Lower leg skin (tissue), 4 donors: ENCODE measurements around the gene PTGDS. TPM values are rescaled to one million over a fixed set of nuclear protein-coding genes. Genes with fewer than 3 reads are reported as not detected.

Experiments
- DNase-seq, 2 donors: peaks; one replicate each; pipeline ENCODE4 v3.0.0-alpha.2; 2019; ENCODE audit warnings: low spot score in 2 of 2
- H3K4me3 ChIP-seq: fragments of 200-600 bp; sonication (generic); 2 replicates; pipeline ENCODE4 v1.5.1; 2017; ENCODE audit warnings: mild to moderate bottlenecking, low read depth; ENCODE audit not compliant: poor library complexity, severe bottlenecking
- POLR2A ChIP-seq, 2 donors: fragments of 450-650 bp; IDR thresholded peaks; one replicate each; pipeline ENCODE4 v1.6.1; 2016 to 2017; ENCODE audit warnings: antibody characterized with exemption in 2 of 2, mild to moderate bottlenecking in 1 of 2, moderate library complexity in 1 of 2
- WGBS, 2 donors: methylation state at CpG; one replicate each; pipeline ENCODE4 v1.1.5; 2018; 5-methylcytosine and 5-hydroxymethylcytosine counted together
- intact Hi-C: fragments of 100-400 bp; cut with DNase I; formaldehyde crosslinking; loops from one replicate; pipeline ENCODE4 v1.15.0; 2023; ENCODE audit warnings: low total_unique reads
- total RNA-seq, 4 donors: library from RNA; depleted of rRNA; stranded (reverse); fragments of >200 nt; gene quantifications; one replicate each; pipeline ENCODE4 v1.1.0, GENCODE V29; 2016
- TF ChIP-seq, protein P1 (sequence below), 3 donors: fragments of 450-650 bp; IDR thresholded peaks; one replicate each; pipeline ENCODE4 v1.5.1; 2016; ENCODE audit warnings: antibody characterized with exemption in 3 of 3, mild to moderate bottlenecking in 3 of 3, moderate library complexity in 2 of 3

Gene PTGDS
- total RNA-seq, 4 donors from 2014 or later, result 9.7 to 75.3 (median 14.8) TPM

DNA sequence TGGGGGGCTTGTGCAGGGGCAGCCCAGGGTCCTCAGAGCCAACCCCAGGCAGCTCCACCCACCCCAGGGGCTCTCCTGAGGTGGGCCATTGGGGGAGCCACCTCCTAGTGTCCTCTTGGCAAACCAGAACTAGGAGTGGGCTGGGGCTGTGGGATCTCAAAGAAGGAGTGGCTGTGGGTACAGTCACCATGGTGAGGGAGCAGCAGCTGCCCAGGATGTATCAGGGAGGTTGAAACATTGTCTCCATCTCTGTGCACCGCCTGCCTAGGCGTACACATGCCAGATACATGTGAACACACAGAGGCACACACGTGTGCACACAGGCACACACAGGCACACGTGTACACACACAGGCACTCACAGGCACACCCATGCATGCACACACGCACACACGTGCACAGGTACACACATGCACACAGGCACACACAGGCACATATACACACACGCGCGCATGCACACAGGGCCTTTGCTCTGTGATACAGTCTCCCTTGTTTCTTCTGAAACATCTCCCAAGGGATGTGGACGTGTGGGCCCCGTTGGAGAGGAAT, 14.5 kb upstream of the PTGDS start:
- no peak for TF ChIP-seq POLR2A (IDR thresholded peaks at IDR 0.05)
- TF ChIP-seq, protein P1, sequence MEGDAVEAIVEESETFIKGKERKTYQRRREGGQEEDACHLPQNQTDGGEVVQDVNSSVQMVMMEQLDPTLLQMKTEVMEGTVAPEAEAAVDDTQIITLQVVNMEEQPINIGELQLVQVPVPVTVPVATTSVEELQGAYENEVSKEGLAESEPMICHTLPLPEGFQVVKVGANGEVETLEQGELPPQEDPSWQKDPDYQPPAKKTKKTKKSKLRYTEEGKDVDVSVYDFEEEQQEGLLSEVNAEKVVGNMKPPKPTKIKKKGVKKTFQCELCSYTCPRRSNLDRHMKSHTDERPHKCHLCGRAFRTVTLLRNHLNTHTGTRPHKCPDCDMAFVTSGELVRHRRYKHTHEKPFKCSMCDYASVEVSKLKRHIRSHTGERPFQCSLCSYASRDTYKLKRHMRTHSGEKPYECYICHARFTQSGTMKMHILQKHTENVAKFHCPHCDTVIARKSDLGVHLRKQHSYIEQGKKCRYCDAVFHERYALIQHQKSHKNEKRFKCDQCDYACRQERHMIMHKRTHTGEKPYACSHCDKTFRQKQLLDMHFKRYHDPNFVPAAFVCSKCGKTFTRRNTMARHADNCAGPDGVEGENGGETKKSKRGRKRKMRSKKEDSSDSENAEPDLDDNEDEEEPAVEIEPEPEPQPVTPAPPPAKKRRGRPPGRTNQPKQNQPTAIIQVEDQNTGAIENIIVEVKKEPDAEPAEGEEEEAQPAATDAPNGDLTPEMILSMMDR (IDR thresholded peaks at IDR 0.05), result no peak
- no peak for DNase-seq
- WGBS, 2 donors, result 80 to 85% methylated on average over 10 to 11 of the region's 11 CpGs
- H3K4me3 ChIP-seq, result no peak overlapping the region
- intact Hi-C loops, result no loop called here

DNA sequence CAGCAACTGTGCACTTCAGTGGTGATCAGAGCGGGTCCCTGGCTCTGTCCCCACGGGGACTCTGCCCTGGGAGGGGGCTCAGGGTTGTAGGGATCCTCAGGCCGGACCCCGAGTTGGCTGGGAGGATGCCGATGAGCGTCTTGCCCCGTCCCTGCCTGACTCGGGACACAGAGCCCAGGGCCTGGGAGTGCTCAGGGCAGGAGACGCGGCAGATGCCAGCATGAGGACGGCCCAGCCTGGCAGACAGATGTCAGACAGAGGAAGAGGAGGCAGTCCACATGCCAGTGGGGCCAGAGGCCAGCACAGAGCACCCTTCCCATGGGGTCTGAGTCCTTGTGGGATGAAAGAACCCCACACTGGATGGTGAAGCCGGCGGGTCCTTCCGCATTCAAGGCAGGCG, 14.0 kb upstream of the PTGDS start:
- no peak overlapping the region for H3K4me3 ChIP-seq
- TF ChIP-seq, protein P1 (IDR thresholded peaks at IDR 0.05), result no peak
- no peak for TF ChIP-seq POLR2A (IDR thresholded peaks at IDR 0.05)
- DNase-seq, result no peak
- 78 to 83% methylated on average over 11 to 15 of the region's 15 CpGs for WGBS, 2 donors
- intact Hi-C loops, result no loop called here

DNA sequence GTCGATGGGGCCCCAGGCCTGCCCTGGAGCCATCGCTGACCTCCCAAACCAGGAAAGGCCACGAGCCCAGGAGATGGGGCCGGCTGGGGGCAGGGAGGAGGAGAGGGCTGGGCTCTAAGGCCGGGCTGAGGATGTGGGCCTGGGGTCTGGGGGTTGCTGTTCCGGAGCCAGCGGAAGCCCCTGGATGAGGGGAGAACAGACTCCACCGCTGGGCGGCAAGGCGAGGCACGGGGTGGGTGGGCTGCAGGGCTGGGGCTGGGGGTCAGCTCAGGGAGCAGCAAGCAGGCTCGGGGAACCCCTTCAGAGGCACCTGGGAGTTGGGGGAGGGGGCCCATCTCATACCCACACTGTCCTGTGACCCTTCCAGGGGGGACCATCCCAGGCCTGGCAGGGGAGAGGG, 13.6 kb upstream of the PTGDS start:
- no peak for DNase-seq
- no peak for TF ChIP-seq POLR2A (IDR thresholded peaks at IDR 0.05)
- TF ChIP-seq, protein P1 (IDR thresholded peaks at IDR 0.05), result no peak
- intact Hi-C loops, result no loop called here
- no peak overlapping the region for H3K4me3 ChIP-seq
- WGBS, 2 donors, result 88 to 95% methylated on average over 11 of the region's 12 CpGs

DNA sequence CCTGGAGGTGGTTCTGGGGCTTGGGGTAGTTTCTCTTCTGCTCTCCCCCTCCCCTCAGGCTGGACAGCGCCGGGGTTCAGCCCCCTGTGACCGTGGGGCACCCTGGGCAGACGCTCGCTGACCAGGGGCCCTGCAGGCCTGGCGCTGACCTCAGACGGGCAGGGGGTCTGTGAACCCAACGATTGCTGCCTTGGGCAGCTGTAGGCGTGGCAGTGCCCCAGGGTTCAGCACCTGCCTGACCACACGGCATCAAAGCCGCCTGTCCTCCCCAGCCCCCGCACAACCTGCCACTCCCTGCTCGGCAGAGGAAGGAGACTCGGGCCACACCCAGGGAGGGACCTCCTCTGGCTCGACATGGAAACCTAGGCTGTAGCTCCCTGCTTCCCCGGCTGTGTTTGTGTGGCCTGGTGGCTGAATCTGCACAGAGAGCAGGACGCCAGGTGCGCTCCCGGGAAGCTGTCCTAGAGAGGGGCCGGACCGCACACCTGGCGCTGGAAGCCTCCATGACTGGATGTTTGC, 13.1 kb upstream of the PTGDS start:
- intact Hi-C loops, result no loop called here
- WGBS, 2 donors, result 47% methylated on average over 12 to 16 of the region's 22 CpGs
- no peak for TF ChIP-seq POLR2A (IDR thresholded peaks at IDR 0.05)
- TF ChIP-seq, protein P1 (IDR thresholded peaks at IDR 0.05), result no peak
- H3K4me3 ChIP-seq, result no peak overlapping the region
- no peak for DNase-seq

DNA sequence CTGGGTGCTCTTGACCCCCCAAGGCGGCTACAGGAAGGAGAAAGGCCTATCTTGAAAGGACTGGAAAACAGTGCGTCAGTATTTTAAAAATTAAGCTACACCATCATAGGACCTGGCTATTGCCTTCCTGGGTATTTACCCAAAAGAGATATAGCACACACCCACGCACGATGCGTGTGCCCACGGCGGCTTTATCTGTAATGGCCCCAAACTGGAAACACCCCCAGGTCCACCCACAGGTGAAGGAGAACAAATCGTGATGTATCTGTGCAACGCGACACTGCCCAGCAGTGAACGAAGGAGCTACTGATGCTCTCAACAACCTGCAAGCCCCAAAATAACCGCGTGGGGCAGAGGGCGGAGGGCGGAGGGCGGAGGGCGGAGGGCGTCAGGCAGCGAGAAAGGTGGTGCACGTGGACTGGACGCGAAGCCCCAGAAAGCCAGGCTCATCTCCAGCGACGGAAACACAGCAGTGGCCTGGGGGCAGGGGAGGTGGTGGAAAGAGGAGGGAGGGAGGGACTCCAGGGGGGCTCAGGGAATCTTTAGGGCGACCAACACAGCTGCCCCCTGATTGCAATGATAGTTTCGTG, 12.4 kb upstream of the PTGDS start:
- TF ChIP-seq, protein P1 (IDR thresholded peaks at IDR 0.05), result no peak
- no peak for TF ChIP-seq POLR2A (IDR thresholded peaks at IDR 0.05)
- 86 to 88% methylated on average over 26 of the region's 26 CpGs for WGBS, 2 donors
- H3K4me3 ChIP-seq, result no peak overlapping the region
- intact Hi-C loops, result no loop called here
- DNase-seq, result no peak
